Measurements from ENCODE around the gene NAGK.
A peak's percentile ranks its signal among the peaks of the same experiment; 100 is the strongest.
"Not testable (repeated sequence)": the region's sequence is repeated elsewhere in the genome, so short reads cannot be mapped to it uniquely, and the experiment has no call there.

Gene NAGK

GRCh38 chr2:71045865-71046548 lies 22.4 kb upstream of the NAGK start:
- Histone ChIP-seq H3K27ac (no peak overlapping the region), H3K4me3 (no peak overlapping the region)
- TF ChIP-seq, protein P1, sequence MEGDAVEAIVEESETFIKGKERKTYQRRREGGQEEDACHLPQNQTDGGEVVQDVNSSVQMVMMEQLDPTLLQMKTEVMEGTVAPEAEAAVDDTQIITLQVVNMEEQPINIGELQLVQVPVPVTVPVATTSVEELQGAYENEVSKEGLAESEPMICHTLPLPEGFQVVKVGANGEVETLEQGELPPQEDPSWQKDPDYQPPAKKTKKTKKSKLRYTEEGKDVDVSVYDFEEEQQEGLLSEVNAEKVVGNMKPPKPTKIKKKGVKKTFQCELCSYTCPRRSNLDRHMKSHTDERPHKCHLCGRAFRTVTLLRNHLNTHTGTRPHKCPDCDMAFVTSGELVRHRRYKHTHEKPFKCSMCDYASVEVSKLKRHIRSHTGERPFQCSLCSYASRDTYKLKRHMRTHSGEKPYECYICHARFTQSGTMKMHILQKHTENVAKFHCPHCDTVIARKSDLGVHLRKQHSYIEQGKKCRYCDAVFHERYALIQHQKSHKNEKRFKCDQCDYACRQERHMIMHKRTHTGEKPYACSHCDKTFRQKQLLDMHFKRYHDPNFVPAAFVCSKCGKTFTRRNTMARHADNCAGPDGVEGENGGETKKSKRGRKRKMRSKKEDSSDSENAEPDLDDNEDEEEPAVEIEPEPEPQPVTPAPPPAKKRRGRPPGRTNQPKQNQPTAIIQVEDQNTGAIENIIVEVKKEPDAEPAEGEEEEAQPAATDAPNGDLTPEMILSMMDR (IDR thresholded peaks at IDR 0.05): no peak
- DNase-seq (ENCODE audit: low spot score): no peak

DNA sequence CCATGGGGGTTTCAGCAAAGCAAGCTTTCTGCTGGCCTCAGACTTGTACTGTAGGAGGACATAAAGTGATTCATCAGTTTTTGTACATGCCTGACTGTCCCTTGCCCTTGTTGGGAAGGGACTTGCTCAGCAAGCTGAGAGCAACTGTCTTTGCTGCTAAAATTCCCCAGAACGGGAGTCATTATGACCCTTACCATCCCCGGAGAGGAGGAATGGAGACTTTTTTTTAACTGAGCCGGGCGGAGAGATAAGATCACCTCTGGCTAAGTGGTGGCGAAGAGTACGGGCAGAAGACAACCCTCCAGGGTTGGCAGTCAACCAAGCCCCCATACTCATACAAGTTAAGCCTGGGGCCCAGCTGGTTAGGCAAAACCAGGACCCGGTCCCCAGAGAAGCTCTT lies 20.4 kb upstream of the NAGK start:
- no peak overlapping the region for H3K27ac ChIP-seq
- TF ChIP-seq, protein P1 (IDR thresholded peaks at IDR 0.05): no peak
- no peak overlapping the region for H3K4me3 ChIP-seq
- no peak for DNase-seq (ENCODE audit: low spot score)

DNA sequence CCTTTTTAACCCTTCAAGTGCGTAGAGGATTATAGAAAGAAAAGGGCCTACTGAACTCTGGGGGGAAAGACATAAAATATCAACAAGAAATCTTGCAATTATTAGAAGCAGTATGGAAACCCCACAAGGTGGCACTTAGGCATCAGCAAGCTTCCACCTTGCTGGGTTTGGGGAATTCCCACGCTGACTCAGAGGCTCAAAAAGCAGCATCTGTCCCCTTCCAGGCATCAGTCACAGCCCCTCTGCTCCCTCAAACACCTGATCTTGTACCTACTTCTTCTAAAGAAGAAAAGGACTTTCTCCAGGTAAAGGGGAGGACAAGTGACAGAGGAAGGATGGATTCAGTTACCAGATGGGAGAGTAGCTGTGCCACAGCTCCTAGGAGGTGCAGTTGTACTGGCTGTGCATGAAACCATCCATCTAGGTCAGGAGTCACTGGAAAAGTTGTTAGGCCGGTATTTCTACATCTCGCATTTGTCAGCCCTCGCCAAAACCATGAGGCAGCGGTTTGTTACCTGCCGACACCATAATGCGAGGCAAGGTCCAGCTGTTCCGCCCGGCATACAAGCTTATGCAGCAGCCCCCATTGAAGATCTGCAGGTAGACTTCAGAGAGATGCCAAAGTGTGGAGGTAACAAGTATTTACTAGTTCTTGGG lies 18.6 kb upstream of the NAGK start:
- DNase-seq (ENCODE audit: low spot score); H3K4me3 ChIP-seq; H3K27ac ChIP-seq: not testable (repeated sequence)

- not testable (repeated sequence) for H3K27ac ChIP-seq; H3K4me3 ChIP-seq; DNase-seq (ENCODE audit: low spot score)
Measured at GRCh38 chr2:71055206-71055740, 13.2 kb upstream of the NAGK start.

DNA sequence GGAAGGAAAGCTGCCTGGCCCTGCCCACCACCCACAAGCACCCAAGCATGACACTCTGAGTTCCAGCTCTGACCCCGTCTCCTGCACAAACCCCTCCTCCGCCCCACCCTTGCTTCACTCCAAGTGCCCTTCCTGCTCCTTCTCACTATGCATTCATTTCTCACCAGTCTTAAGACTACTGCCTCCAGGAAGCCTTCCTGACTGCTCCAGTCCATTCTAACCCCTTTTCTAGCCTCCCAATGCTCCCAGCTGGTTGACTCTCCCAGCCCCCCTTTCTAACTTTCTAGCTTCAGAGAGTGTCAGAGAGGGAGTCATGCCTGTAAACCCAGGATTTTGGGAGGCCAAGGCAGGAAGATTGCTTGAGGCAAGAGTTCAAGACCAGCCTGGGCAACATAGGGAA lies 8.2 kb upstream of the NAGK start:
- no peak for DNase-seq (ENCODE audit: low spot score)
- no peak overlapping the region for H3K27ac ChIP-seq
- TF ChIP-seq, protein P1 (IDR thresholded peaks at IDR 0.05): no peak

DNA sequence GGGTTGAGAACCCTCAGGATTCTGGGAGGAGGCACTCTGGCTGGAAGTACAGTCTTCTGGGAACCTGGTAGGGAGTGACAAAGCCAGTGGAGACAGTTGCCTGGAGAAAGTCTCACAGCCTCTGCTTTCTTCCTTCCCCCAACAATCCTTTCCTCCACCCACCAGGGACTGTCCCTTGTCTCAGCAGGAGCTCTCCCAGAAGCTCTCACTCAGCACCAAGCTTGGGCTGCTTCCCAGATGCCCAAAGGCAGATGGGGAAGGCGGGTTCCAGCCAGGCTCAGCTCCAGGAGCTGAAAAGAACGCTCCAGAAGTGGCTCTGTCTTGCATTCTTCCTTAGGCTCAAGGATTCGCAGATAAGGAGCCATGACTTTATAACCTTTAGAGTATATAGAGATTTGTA lies 7.6 kb upstream of the NAGK start:
- Histone ChIP-seq H3K4me3 (no peak overlapping the region), H3K27ac (no peak overlapping the region)
- TF ChIP-seq, protein P1 (IDR thresholded peaks at IDR 0.05): no peak
- DNase-seq (ENCODE audit: low spot score): no peak

More for the DNA sequence above, 8.2 kb upstream of the NAGK start:
- H3K4me3 ChIP-seq: no peak overlapping the region

DNA sequence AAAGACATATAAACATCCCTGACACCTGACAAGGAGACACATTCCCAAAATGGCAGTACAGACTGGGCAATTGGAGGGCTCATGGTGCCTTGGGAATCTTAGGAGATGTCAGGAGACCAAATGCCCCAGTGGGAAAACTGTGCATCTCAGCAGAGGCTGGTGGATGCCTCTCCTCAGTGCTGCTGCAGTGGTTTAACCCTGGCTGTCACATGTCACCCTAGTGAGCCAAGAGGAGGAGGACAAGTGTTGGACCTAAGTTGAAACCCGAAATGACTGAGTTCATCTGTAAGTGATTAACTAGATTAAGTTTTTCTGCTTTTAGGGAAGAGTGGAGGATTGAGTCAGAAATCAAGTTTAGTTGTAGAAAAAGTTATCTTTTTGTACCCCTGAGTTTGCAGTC lies 5.2 kb upstream of the NAGK start:
- no peak for DNase-seq (ENCODE audit: low spot score)
- Histone ChIP-seq H3K4me3 (no peak overlapping the region), H3K27ac (peak overlapping the region in 1 of 2 donors; percentile 77)
- TF ChIP-seq, protein P1 (IDR thresholded peaks at IDR 0.05): no peak

GRCh38 chr2:71064110-71064611 lies 4.3 kb upstream of the NAGK start:
- Histone ChIP-seq H3K4me3 (peak overlapping the region; percentile 15), H3K27ac (peak overlapping the region in 1 of 2 donors; percentile 77)
- no peak for DNase-seq (ENCODE audit: low spot score)
- TF ChIP-seq, protein P1 (IDR thresholded peaks at IDR 0.05): no peak
